A673 (cell line): ENCODE results near the gene FCN3. TPM values are rescaled to one million over a fixed set of nuclear protein-coding genes. Genes with fewer than 3 reads are reported as not detected.
"Not testable (repeated sequence)": the region's sequence is repeated elsewhere in the genome, so short reads cannot be mapped to it uniquely, and the experiment has no call there.

Source experiments
- BruUV-seq: library from RNA; stranded (reverse); fragments of 400-500 nt; replicated peaks from 2 replicates; lab custom pipeline; 2021; lab: Mats Ljungman, UMichigan
- CTCF ChIA-PET: fragments of 300-600 bp; sonication (Branson Sonifier 250); formaldehyde crosslinking; loops from one replicate; lab custom pipeline; 2022; ENCODE audit warnings: antibody characterized with exemption; lab: Charles Lee
- POLR2A ChIA-PET: fragments of 300-600 bp; sonication (Branson Sonifier 250); formaldehyde crosslinking; loops from one replicate; lab custom pipeline; 2022; ENCODE audit warnings: antibody characterized with exemption; ENCODE audit not compliant: low non-redundant PET; lab: Charles Lee
- DNase-seq: peaks from one replicate; pipeline ENCODE4 v3.0.0-alpha.2; 2015; ENCODE audit warnings: low spot score
- H3K27ac ChIP-seq: fragments of 200-600 bp; sonication (generic); 2 replicates; pipeline ENCODE4 v1.5.1; 2016; ENCODE audit warnings: mixed run types, low read depth, mild to moderate bottlenecking, mixed read lengths, antibody characterized with exemption, low read length; ENCODE audit not compliant: poor library complexity, severe bottlenecking
- H3K27me3 ChIP-seq: fragments of 200-600 bp; sonication (generic); replicated peaks from 2 replicates; pipeline ENCODE4 v1.6.1; 2017; ENCODE audit warnings: mixed run types, low read depth, mild to moderate bottlenecking, mixed read lengths, antibody characterized with exemption, low read length; ENCODE audit not compliant: insufficient read depth, poor library complexity
- H3K36me3 ChIP-seq: fragments of 200-600 bp; sonication (generic); 2 replicates; pipeline ENCODE4 v1.6.1; 2016; ENCODE audit warnings: mixed run types, mild to moderate bottlenecking, mixed read lengths, antibody characterized with exemption, low read length; ENCODE audit not compliant: insufficient read depth, poor library complexity, severe bottlenecking
- H3K4me1 ChIP-seq: fragments of 200-600 bp; sonication (generic); 2 replicates; pipeline ENCODE4 v1.6.1; 2017; ENCODE audit warnings: mixed run types, mild to moderate bottlenecking, mixed read lengths, antibody characterized with exemption, low read length; ENCODE audit not compliant: insufficient read depth, poor library complexity, severe bottlenecking
- H3K4me3 ChIP-seq: fragments of 200-600 bp; sonication (generic); 2 replicates; pipeline ENCODE4 v1.5.1; 2016; ENCODE audit warnings: low read depth, mixed run types, mild to moderate bottlenecking, mixed read lengths, low read length; ENCODE audit not compliant: poor library complexity, severe bottlenecking
- H3K9me3 ChIP-seq: fragments of 200-600 bp; sonication (generic); 2 replicates; pipeline ENCODE4 v1.6.1; 2016; ENCODE audit warnings: mixed run types, low read depth, mild to moderate bottlenecking, mixed read lengths, antibody characterized with exemption, low read length; ENCODE audit not compliant: poor library complexity, severe bottlenecking
- CTCF ChIP-seq: fragments of 300-800, 200-600 bp; sonication (generic); conservative IDR thresholded peaks from 2 replicates; pipeline ENCODE4 v1.5.1; 2017; ENCODE audit warnings: low read depth, mild to moderate bottlenecking, antibody characterized with exemption, low read length, moderate library complexity, mixed read lengths
- EZH2 ChIP-seq: fragments of 200-600 bp; sonication (generic); IDR thresholded peaks from 2 replicates; pipeline ENCODE4 v1.6.1; 2017; ENCODE audit warnings: borderline replicate concordance, low read depth, mild to moderate bottlenecking, mixed read lengths, antibody characterized with exemption, low read length; ENCODE audit not compliant: poor library complexity, severe bottlenecking
- intact Hi-C: fragments of 100-400 bp; cut with micrococcal nuclease; formaldehyde crosslinking; loops from one replicate; pipeline ENCODE4 v1.10.0; 2022; ENCODE audit not compliant: unreplicated experiment
- total RNA-seq: library from RNA; stranded (reverse); gene quantifications from 2 replicates; pipeline ENCODE4 v1.2.3, GENCODE V29; 2021

Gene FCN3
- total RNA-seq, 1 experiment from 2014 or later: not detected

DNA sequence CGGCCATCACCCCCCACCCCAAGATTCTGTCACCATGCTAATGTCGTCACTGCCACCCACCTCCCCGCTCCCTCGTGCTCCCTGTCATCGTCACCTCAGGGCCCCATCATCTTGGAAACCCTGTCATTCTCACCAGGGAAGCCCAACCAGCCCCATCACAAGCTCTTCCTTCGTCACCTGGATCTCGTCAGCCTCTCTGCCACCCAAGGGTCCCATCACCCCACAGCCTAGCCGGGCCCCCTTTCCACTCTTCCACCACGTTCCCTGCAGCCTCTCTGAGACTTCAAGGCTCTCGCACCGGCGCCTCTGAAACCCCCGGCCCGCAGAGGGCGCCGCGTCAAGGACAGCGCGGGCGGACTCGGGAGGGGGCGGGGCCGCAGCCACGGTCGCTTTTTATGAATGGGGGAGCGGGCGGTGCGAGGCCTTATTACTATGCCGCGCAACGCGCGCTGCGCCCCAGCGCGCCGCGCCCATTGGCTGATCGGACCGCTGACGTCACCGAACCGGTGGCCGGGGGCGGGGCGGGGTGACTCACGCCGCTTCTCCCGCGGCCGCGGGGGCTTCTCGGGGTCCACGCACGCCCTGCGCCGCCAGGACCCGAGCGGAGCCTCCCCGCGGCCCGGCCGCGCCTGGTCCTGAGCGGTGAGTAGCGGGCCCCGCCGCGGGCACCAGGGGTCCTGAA lies 17.6 kb upstream of the FCN3 start, which contains the start of gene GPR3:
TSS of gene GPR3 (plus strand) at position 527 of the 682 bp plus-strand sequence. CDS start 1,177 bp downstream, outside the sequence.
- DNase-seq: peak; percentile 96
- BruUV-seq: no TSS peak
- peaks cover 12% of the 10 kb centered on the region for H3K4me1 ChIP-seq
- H3K27ac ChIP-seq: peak within 1 kb of the TSS; percentile 80
- H3K9me3 ChIP-seq: no peaks in the 10 kb centered on the region
- intact Hi-C loops: loop anchor here (1.0 to 5.0 kb wide), 3 partner anchors 214 to 350 kb away; no protein-coding TSS in a partner anchor
- TF ChIP-seq EZH2 (no peak), CTCF (peak; percentile 82)
- H3K27me3 ChIP-seq: no peaks in the 10 kb centered on the region
- no peaks in the 10 kb centered on the region for H3K36me3 ChIP-seq
- peak within 1 kb of the TSS; percentile 81 for H3K4me3 ChIP-seq
- ChIA-PET CTCF (interaction anchor here (0.7 kb wide), 1 partner anchor 27 kb away, joined by 11 read pairs; no protein-coding TSS in a partner anchor), POLR2A (no interaction called here)

GRCh38 chr1:27391511-27392095 lies 17.0 kb upstream of the FCN3 start:
- intact Hi-C loops: loop anchor here (1.0 to 5.0 kb wide), 3 partner anchors 215 to 349 kb away; no protein-coding TSS in a partner anchor
- no TSS peak for BruUV-seq
- H3K27ac ChIP-seq: no peak overlapping the region
- TF ChIP-seq EZH2: no peak
- no peak; the same call in 1 of the 2 replicates for TF ChIP-seq CTCF
- peak; percentile 67 for DNase-seq
- ChIA-PET CTCF (interaction anchor here (0.6 to 1.0 kb wide), 5 partner anchors 26 to 346 kb away, joined by 3 to 11 read pairs (median 5); partner anchors contain the start of gene AHDC1), POLR2A (no interaction called here)
- no peaks in the 10 kb centered on the region for H3K36me3 ChIP-seq
- H3K9me3 ChIP-seq: no peaks in the 10 kb centered on the region
- H3K4me1 ChIP-seq: peaks cover 12% of the 10 kb centered on the region
- H3K27me3 ChIP-seq: no peaks in the 10 kb centered on the region
- peak overlapping the region; percentile 81 for H3K4me3 ChIP-seq

DNA sequence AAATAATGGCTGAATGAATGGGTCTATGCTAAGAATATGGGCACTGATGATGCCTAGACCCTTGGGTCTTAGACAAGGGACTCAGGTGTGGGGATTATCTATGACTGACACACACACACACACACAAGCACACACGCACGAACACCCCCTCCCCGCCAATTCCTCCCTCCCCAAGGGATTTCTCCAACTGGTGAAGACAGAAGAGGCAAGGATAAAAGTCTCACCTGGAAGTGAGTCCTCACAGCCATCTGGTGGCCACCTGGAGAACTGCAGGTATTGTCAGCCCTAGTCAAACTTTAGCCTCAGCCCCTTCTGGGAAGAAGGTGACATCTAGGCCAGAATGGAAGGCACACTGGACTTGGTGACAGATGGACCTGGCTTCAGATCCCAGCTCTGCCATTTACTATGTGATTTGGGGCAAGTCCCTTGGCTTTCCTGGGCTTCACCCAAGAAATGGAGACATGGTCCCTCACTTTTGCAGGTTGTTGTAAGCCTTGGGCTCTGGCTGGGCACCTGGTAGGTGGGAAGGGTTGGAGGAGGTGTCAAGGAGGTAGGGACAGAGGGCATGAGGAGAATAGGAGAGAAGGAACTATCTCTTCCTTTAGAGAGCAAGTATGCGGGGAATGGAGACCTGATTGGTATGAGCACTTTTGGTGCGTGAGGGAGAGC lies 13.8 kb upstream of the FCN3 start:
- POLR2A ChIA-PET: no interaction called here
- H3K4me3 ChIP-seq: no peak overlapping the region
- no peaks in the 10 kb centered on the region for H3K36me3 ChIP-seq
- DNase-seq: peak; percentile 50
- H3K27me3 ChIP-seq: no peaks in the 10 kb centered on the region
- H3K9me3 ChIP-seq: no peaks in the 10 kb centered on the region
- TF ChIP-seq EZH2 (no peak), CTCF (peak; percentile 89)
- peaks cover 12% of the 10 kb centered on the region for H3K4me1 ChIP-seq
- intact Hi-C loops: loop anchor here (2.0 kb wide), 1 partner anchor 88 kb away; no protein-coding TSS in a partner anchor
- no peak overlapping the region for H3K27ac ChIP-seq
- CTCF ChIA-PET: interaction anchor here (1.5 kb wide), 1 partner anchor 344 kb away, joined by 6 read pairs; no protein-coding TSS in a partner anchor
- no TSS peak for BruUV-seq

DNA sequence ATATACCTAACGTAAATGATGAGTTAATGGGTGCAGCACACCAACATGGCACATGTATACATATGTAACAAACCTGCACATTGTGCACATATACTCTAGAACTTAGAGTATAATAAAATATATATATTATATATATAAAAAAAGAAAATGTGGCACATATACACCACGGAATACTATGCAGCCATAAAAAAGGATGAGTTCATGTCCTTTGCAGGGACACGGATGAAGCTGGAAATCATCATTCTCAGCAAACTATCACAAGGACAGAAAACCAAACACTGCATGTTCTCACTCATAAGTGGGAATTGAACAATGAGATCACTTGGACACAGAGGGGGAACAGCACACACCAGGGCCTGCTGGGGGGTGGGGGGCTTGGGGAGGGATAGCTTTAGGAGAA lies 10.2 kb upstream of the FCN3 start:
- H3K36me3 ChIP-seq, H3K9me3 ChIP-seq, intact Hi-C loops, CTCF ChIA-PET, POLR2A ChIA-PET, H3K4me1 ChIP-seq, DNase-seq, H3K27me3 ChIP-seq, H3K27ac ChIP-seq, H3K4me3 ChIP-seq, BruUV-seq: not testable (repeated sequence)
